Naive B cell (primary cell): ENCODE measurements around the gene MEGF8. TPM values are rescaled to one million over a fixed set of nuclear protein-coding genes. Genes with fewer than 3 reads are reported as not detected.

Experiments
- ATAC-seq, 2 donors: fragments of 150-1000 bp; cut with Tn5 transposase; 2 replicates each; pipeline ENCODE4 v1.10.0; 2021; ENCODE audit warnings: low read depth in 2 of 2, mild to moderate bottlenecking in 2 of 2, moderate library complexity in 2 of 2
- DNase-seq: peaks from one replicate; pipeline ENCODE4 v3.0.0; 2022
- H3K27ac Mint-ChIP-seq, 6 donors: one replicate each; pipeline ENCODE4 v1.8.0; 2020 to 2022; ENCODE audit warnings: mild to moderate bottlenecking in 6 of 6, mixed read lengths in 6 of 6, moderate library complexity in 5 of 6, inconsistent platforms in 2 of 6
- H3K27me3 Mint-ChIP-seq, 3 donors: one replicate each; pipeline ENCODE4 v1.8.0; 2021 to 2022; ENCODE audit warnings: mixed read lengths in 3 of 3, mild to moderate bottlenecking in 1 of 3
- H3K36me3 Mint-ChIP-seq, 2 donors: one replicate each; pipeline ENCODE4 v1.8.0; 2020 to 2022; ENCODE audit warnings: mixed read lengths in 2 of 2, inconsistent platforms in 1 of 2, mild to moderate bottlenecking in 1 of 2
- H3K4me1 Mint-ChIP-seq, 3 donors: one replicate each; pipeline ENCODE4 v1.8.0; 2020 to 2022; ENCODE audit warnings: mixed read lengths in 3 of 3, inconsistent platforms in 1 of 3, mild to moderate bottlenecking in 1 of 3, moderate library complexity in 1 of 3
- H3K4me3 Mint-ChIP-seq, 8 donors: one replicate each; pipeline ENCODE4 v1.8.0; 2020 to 2022; ENCODE audit warnings: mild to moderate bottlenecking in 8 of 8, mixed read lengths in 8 of 8, moderate library complexity in 8 of 8, inconsistent platforms in 2 of 8
- H3K9me3 Mint-ChIP-seq, 7 donors: one replicate each; pipeline ENCODE4 v1.8.0; 2020 to 2022; ENCODE audit warnings: mixed read lengths in 7 of 7, mild to moderate bottlenecking in 5 of 7, inconsistent platforms in 2 of 7, moderate library complexity in 1 of 7
- polyA plus RNA-seq, 6 donors: library from polyadenylated mRNA; unstranded; fragments of 300-500 nt; fragmentation: Illumina TruSeq; gene quantifications; one replicate each; pipeline ENCODE4 v1.2.3, GENCODE V29; 2021; ENCODE audit warnings: low read depth in 6 of 6

The MEGF8 gene
- polyA plus RNA-seq, 6 donors from 2014 or later: 0.34 to 1.5 (median 0.45) TPM; not detected in 1

DNA sequence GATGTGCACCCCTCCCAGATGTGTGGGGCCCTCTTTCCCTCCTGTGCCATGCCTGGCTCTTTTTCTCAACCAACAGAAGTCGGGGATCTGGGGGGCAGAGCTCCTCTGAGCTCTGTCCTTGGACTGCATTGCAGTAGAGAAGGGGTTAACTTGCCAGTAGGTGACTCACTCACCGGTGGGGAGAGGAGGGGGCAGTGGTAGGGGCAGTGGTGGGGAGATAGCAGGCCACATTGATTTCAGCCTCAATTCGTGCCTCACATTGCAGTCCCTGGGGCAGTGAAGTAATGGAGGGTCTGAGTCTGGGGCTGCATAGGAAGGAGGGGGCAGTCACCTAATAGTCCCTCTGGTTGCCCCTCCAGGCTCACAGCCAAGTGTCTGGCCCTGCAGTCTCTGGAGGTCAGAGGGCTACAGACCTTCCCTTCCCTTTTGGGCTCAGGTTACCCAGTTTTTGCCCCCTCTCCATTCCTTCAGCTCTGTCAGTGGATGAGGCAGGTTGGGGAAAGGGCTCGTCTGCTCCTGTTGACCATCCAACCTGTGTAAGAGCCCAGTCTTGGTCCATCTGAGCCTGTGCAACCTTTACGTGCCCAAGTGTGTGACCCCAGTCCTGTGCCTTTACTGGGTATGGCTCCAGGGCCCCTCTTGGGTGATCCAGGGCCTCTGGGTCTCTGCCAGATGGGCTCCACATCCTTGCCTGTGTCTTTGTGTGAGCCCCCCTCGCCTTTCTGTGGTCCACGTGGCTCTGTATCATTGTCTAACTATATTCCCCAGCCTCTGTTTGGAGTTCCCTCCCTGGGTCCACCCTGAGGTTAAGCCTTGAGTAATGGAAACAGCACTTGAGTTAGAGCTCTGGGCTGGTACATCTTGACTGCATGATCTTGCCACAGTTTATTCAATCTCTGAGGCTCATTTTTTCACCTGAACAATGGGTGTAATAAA is 43.3 kb upstream of the MEGF8 start:
- DNase-seq: no peak
- Mint-ChIP-seq H3K4me1 (peaks cover 47 to 64% (median 53%) of the 10 kb centered on the region in 3 donors), H3K27me3 (no peaks in the 10 kb centered on the region), H3K4me3 (peak overlapping the region in 5 of 8 donors; percentile 70 to 88 (median 79)), H3K9me3 (no peaks in the 10 kb centered on the region), H3K36me3 (no peaks in the 10 kb centered on the region), H3K27ac (peak overlapping the region in 3 of 6 donors; percentile 65 to 91 (median 76))
- no peak for ATAC-seq

DNA sequence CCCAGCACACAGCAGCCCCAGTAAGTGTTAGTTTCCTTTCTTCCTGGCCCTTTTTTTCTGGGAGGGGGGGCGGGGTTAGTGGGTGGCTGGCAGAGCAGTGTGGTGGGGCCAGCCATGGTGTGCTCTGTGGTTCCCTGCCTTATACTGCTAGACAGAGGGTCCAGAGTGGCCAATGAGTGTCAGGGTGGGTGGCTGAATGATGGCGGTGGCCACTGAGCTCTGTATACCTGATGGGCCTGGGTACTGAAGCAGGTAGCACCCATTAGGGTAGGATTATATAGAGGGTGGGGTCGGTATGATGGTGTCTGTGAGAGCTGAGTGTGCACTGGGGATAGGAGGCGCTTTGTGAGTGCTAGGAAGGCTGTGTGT is 42.6 kb upstream of the MEGF8 start:
- H3K4me1 Mint-ChIP-seq: peaks cover 47 to 58% (median 53%) of the 10 kb centered on the region in 3 donors
- H3K27ac Mint-ChIP-seq: peak overlapping the region in 2 of 6 donors; percentile 24 to 64
- ATAC-seq: no peak
- H3K9me3 Mint-ChIP-seq: no peaks in the 10 kb centered on the region
- peak overlapping the region in 3 of 8 donors; percentile 76 to 82 (median 79) for H3K4me3 Mint-ChIP-seq
- no peak for DNase-seq
- no peaks in the 10 kb centered on the region for H3K27me3 Mint-ChIP-seq
- H3K36me3 Mint-ChIP-seq: no peaks in the 10 kb centered on the region

DNA sequence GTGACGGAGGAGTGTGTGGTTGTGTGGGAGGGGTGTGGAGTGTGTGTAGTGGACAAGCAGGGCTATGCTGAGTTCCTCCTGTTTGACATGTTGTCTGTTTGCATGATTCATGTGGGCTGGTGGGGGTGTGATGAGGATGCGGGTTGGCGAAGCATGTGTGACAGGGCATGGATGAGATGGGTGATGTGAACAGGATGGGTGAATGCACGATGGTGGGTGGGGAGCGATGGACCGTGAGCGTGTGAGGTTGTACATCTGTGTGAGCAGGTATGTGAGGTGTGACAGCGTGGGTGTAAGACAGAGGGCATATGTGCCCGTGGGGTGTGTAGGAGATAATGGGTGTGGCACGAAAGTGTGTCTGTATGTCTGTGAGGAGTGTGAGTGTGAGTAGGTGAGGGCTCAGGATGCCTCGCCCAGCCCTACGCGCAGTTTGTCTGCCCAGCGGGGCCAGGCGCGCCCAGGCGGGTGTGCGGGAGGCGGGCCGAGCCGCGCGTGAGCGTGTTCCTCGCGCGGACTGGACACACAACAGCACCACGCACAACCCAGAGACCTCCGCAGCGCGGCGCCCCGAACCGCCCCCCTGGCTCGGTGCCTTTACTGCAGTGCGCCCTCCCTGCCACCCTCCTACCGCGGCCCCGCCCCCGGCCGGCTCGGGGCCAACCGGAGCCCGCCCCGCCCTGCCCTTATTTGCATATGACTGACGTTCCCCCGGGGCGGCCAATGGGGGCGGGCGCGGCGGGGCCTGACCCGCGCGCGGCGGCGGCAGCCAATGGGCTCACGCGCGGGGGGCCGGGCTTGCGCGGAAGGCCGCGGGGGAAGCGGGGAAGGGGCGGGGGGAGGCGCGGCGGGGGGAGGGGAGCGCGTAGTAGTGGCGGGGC is 42.0 kb upstream of the MEGF8 start:
- ATAC-seq (peak; percentile 60 to 61), DNase-seq (peak; percentile 95)
- H3K9me3 Mint-ChIP-seq: no peaks in the 10 kb centered on the region
- H3K4me1 Mint-ChIP-seq: peaks cover 42 to 52% (median 49%) of the 10 kb centered on the region in 3 donors
- H3K27me3 Mint-ChIP-seq: no peaks in the 10 kb centered on the region
- no peak overlapping the region for H3K4me3 Mint-ChIP-seq
- no peak overlapping the region for H3K27ac Mint-ChIP-seq
- H3K36me3 Mint-ChIP-seq: no peaks in the 10 kb centered on the region

DNA sequence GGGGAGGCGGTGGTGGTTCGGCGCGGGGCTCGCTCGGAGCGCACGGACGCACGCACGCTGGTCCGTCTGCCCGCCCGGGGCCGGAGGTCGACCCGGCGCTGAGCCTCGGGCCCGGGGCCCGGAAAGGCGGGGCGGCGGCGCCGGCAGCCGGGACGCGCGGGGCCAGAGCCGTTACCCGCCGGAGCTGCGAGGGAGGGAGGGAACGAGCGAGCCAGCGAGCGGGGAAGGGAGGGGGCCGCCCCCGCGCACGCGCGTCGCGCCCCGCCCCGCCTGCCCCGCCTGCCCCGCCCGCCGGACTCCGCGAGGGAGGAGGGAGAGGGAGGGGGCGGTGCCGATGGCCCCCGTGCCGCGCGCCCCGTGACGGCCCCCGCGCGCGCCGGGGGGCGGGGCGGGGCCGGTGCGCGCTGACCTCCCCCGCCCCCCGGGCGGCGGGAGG is 41.4 kb upstream of the MEGF8 start:
- H3K4me3 Mint-ChIP-seq: no peak overlapping the region
- no peak overlapping the region for H3K27ac Mint-ChIP-seq
- H3K36me3 Mint-ChIP-seq: no peaks in the 10 kb centered on the region
- H3K9me3 Mint-ChIP-seq: no peaks in the 10 kb centered on the region
- peak; percentile 17 to 26 for ATAC-seq
- no peaks in the 10 kb centered on the region for H3K27me3 Mint-ChIP-seq
- peak; percentile 87 for DNase-seq
- peaks cover 36 to 45% (median 42%) of the 10 kb centered on the region in 3 donors for H3K4me1 Mint-ChIP-seq

DNA sequence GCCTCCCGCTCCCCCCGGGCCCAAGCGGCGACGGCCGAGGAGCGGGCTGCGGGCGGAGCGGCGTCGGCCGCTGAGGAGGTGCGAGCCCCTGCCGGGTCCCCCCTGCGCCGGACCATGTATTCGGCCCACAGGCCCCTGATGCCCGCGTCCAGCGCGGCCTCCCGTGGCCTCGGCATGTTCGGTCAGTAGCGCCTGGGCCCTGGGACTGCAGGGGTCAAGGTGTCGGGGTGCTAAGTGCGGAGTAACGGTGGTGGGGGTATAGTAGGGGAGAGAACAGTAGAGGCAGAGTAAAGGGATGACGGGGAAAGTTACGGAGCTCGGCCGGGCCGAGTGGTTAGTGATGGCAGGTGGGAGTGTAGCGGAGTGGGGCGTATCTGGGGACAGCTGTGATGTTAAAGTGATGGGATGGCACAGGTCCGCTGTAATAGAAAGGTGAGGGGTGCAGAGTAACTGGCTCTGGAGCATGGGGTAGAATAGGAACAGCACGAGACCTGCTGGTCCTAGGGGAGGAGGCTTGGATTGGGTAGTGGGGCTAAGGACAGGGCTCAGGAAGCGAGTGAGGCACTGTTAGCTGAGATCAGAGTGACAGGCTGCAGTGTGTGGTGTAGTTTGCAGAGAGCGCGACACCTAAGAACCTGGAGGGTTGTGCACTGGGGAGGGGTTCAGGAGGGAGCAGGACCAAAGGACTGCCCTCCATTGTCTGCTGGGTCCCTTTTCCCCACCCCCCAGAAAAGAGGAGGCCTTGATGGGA is 40.7 kb upstream of the MEGF8 start:
- ATAC-seq (no peak), DNase-seq (no peak)
- Mint-ChIP-seq H3K4me1 (peaks cover 29 to 39% (median 36%) of the 10 kb centered on the region in 3 donors), H3K36me3 (no peaks in the 10 kb centered on the region), H3K9me3 (no peaks in the 10 kb centered on the region), H3K27ac (peak overlapping the region; percentile 90 to 97 (median 94)), H3K4me3 (peak overlapping the region; percentile 82 to 95 (median 90)), H3K27me3 (no peaks in the 10 kb centered on the region)

DNA sequence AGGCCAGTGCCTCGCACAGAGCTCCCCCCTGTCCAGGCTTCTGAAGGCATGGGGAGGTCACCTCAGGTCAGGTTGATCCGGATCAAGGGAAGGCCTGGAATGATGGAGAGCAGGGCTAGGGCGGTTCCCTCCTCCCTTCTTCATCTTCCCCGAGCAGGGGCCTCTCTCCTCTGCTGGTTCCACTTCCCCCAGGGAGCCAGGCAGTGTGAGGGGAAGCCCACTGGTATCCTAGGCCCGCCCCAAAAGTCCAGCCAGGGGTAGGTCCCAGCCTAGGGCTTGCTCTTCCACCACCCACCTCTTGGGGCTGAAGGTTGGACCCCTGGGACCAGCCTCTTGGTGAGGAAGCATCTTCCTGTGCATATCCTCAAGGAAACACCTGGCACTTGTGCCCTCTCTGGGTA is 39.9 kb upstream of the MEGF8 start:
- ATAC-seq (no peak), DNase-seq (no peak)
- H3K36me3 Mint-ChIP-seq: no peaks in the 10 kb centered on the region
- peak overlapping the region; percentile 82 to 95 (median 88) for H3K4me3 Mint-ChIP-seq
- peak overlapping the region; percentile 38 to 97 (median 94) for H3K27ac Mint-ChIP-seq
- H3K4me1 Mint-ChIP-seq: peaks cover 29 to 37% (median 36%) of the 10 kb centered on the region in 3 donors
- H3K9me3 Mint-ChIP-seq: no peaks in the 10 kb centered on the region
- H3K27me3 Mint-ChIP-seq: no peaks in the 10 kb centered on the region

DNA sequence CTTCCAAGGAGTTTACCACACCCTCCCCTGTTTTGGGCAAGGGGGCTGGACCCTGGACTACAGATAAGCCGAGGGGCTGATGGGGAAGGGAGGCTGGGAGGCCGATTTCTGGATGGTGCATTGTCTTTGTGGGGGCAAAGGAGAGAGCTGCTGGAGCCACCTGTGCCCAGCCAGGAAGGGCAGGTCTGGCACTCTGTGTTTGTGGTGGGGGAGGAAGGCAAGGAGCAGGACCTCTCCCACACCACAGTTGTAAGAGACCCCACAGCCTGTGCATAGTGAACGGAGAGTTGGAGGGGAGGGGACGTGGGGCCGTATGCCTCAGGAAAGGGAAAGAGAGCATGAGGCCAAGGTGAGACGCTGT is 39.5 kb upstream of the MEGF8 start:
- no peak for ATAC-seq
- H3K4me3 Mint-ChIP-seq: peak overlapping the region; percentile 82 to 95 (median 88)
- no peaks in the 10 kb centered on the region for H3K27me3 Mint-ChIP-seq
- no peaks in the 10 kb centered on the region for H3K9me3 Mint-ChIP-seq
- peak overlapping the region; percentile 75 to 96 (median 93) for H3K27ac Mint-ChIP-seq
- no peaks in the 10 kb centered on the region for H3K36me3 Mint-ChIP-seq
- H3K4me1 Mint-ChIP-seq: peaks cover 29 to 37% (median 36%) of the 10 kb centered on the region in 3 donors
- DNase-seq: no peak

DNA sequence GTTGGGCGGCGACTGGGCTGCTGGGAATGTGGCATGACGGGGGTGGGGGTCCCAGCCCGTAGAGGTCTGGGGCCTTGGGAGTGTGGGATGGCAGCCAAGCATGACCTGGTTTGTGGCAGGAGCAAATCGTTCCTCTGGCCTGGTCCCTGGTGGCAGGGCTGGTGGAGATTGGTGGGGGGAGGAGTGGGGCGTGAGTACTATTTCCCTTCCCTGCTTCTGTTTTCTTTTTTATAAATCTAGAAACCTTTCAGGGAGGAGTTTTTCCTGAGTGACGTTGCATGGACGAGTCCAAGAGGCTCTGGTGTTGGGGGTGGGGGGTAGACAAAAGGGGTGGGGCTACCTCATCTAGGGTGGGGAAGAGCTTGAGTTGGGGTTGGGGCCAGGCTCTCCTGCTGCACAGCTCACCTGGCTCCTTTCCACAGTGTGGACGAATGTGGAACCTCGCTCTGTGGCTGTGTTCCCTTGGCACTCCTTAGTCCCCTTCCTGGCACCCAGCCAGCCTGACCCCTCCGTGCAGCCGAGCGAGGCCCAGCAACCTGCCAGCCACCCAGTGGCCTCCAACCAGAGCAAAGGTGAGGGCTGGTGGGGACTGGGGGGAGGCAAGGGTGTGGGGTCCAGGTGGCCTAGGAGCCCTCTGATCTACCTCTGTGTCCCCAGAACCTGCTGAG is 39.0 kb upstream of the MEGF8 start:
- Mint-ChIP-seq H3K27ac (peak overlapping the region; percentile 75 to 96 (median 93)), H3K4me1 (peaks cover 32 to 35% (median 32%) of the 10 kb centered on the region in 3 donors), H3K4me3 (peak overlapping the region; percentile 76 to 95 (median 88)), H3K36me3 (peaks cover 0 to 3% of the 10 kb centered on the region in 2 donors), H3K9me3 (no peaks in the 10 kb centered on the region), H3K27me3 (no peaks in the 10 kb centered on the region)
- DNase-seq (no peak), ATAC-seq (no peak)

DNA sequence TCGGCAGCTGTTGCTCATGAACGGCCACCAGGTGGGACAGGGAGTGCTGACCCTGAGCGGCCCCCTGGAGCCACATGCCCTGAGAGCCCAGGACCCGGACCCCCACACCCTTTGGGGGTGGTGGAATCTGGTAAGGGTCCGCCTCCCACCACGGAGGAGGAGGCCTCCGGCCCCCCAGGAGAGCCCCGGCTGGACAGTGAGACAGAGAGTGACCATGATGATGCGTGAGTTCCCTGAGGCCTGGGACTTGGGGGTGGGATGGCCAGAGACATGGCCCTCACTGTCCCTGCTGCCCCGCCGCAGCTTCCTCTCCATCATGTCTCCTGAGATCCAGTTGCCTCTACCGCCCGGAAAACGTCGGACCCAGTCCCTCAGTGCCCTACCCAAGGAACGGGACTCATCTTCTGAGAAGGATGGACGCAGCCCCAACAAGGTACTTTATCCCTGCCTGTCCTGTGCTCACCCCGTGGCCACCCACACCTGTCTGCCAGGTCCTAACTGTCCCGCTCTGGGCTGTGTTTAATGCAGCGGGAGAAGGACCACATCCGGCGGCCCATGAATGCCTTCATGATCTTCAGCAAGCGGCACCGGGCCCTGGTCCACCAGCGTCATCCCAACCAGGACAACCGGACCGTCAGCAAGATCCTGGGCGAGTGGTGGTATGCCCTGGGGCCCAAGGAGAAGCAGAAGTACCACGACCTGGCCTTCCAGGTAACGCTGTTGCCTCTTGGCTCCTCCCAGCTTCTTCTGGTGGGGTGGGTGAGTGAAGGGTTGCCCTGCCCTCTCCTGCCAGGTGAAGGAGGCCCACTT is 38.2 kb upstream of the MEGF8 start:
- Mint-ChIP-seq H3K4me1 (peaks cover 25 to 33% (median 31%) of the 10 kb centered on the region in 3 donors), H3K36me3 (peaks cover 0 to 10% of the 10 kb centered on the region in 2 donors), H3K4me3 (peak overlapping the region in 3 of 8 donors; percentile 61 to 79 (median 62)), H3K27me3 (no peaks in the 10 kb centered on the region), H3K27ac (peak overlapping the region in 3 of 6 donors; percentile 33 to 90 (median 47)), H3K9me3 (no peaks in the 10 kb centered on the region)
- no peak for DNase-seq
- ATAC-seq: no peak

DNA sequence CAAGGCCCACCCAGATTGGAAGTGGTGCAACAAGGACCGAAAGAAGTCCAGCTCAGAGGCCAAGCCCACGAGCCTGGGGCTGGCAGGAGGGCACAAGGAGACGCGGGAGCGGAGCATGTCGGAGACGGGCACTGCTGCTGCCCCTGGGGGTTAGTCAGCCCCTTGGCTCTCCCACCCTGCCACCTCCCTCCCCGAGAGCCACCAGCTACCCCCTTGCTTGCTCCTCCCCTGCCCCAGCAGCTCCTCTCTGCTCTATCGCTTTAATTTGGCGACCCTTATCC is 37.7 kb upstream of the MEGF8 start:
- H3K4me3 Mint-ChIP-seq: no peak overlapping the region
- H3K9me3 Mint-ChIP-seq: no peaks in the 10 kb centered on the region
- peak overlapping the region in 1 of 6 donors; percentile 22 for H3K27ac Mint-ChIP-seq
- ATAC-seq (no peak), DNase-seq (no peak)
- peaks cover 21 to 28% (median 27%) of the 10 kb centered on the region in 3 donors for H3K4me1 Mint-ChIP-seq
- no peaks in the 10 kb centered on the region for H3K27me3 Mint-ChIP-seq
- peaks cover 0 to 10% of the 10 kb centered on the region in 2 donors for H3K36me3 Mint-ChIP-seq

DNA sequence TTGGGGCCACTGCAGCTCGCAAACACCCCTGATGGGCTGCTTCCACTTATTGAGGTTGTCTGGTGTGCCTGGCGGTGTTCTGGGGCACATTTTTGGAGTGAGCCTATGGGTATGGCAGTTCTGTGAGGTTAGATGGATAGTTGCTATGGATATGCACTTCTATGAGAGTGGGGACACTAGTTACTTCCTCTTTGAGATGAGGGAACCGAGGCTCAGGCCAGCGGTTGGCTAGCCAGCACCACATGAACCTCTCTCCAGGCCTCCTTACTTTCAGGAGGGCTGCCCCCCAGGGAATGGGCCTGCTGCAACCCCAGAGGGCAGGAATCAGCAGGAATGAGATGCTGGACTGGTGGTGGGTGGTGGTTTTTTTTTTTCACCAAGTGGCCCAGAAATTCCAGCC is 37.0 kb upstream of the MEGF8 start:
- Mint-ChIP-seq H3K27ac (peak overlapping the region in 3 of 6 donors; percentile 60 to 91 (median 81)), H3K27me3 (no peaks in the 10 kb centered on the region)
- DNase-seq: no peak

More for the DNA sequence above, 37.0 kb upstream of the MEGF8 start:
- Mint-ChIP-seq H3K4me3 (no peak overlapping the region), H3K4me1 (peaks cover 21 to 33% (median 30%) of the 10 kb centered on the region in 3 donors), H3K36me3 (peaks cover 0 to 15% of the 10 kb centered on the region in 2 donors), H3K9me3 (no peaks in the 10 kb centered on the region)
- no peak for ATAC-seq
